ENCODE measurements around the gene MYO18A. TPM values are rescaled to one million over a fixed set of nuclear protein-coding genes. Genes with fewer than 3 reads are reported as not detected.

Gene MYO18A
- total and polyA plus RNA-seq, 2 of the 4 experiments (the other 2 are of a cell fraction), result 22.4 to 39.1 TPM

DNA sequence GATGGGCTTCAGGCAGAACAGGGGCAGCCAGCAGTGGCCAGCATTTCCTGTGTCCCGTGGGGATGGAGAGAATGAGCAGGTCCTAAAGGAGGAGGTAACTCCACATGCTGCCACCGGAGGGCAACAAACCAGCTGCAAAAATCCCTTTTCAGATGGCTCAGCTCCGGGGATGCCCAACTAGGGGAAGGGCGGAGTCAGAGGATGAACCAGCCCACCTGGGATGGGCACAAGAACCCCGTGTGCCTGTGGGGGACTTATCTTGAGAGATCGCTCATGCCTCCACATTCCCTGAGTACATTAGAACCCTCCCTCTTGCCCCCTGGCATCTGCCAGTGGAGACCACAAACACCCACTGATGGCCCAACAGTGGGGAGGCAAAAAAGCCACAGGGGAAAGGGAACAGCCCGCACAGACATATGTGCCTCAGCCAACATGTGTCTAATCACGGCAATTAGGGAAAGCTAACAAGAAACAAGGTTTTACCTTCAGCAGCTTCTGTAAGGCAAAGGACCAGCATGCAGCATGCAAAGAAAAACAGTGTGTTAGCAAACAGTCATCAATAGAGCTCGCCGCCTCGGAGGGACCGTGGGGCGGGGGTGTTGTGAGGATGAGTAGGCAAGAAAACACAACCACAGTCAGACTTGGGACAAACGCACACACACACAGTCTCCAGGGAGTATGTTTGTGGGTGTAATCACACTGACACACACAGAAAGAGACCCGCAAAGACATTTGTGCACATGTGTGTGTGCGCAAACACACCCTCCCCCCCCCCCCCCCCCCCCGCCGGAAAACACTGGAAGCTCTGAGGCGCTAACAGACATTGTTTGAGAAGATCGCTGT is 64.0 kb downstream of the MYO18A start:
- H2BK15ac ChIP-seq (ENCODE audit: low read depth, low read length), result no peak overlapping the region
- no peak overlapping the region for H2AK9ac ChIP-seq (replicated peaks; ENCODE audit: low read depth, low read length, poor library complexity)
- H3K9me1 ChIP-seq (ENCODE audit: insufficient read depth, low read length), result 0 out of 2 replicates have a peak, but pooled peaks cover 7% of the 10 kb centered on the region
- H3K79me1 ChIP-seq (ENCODE audit: low read depth in 1 of 2, low read length in 2 of 2), result peaks cover 0 to 10% of the 10 kb centered on the region in 2 experiments; a peak in 1 of 4 replicates
- H3K18ac ChIP-seq (ENCODE audit: low read depth, low read length), result no peak overlapping the region
- in situ Hi-C loops (cut with MboI; ENCODE audit: low sequenced_read_pairs) (no loop called here), dilution Hi-C loops (cut with HindIII; ENCODE audit: low sequenced_read_pairs, unreplicated experiment) (no loop called here), intact Hi-C loops (cut with micrococcal nuclease) (loop anchor here (2.0 kb wide), 1 partner anchor 387 kb away; the partner anchor contains the start of gene NEK8)
- no peaks in the 10 kb centered on the region for H3K9me3 ChIP-seq (ENCODE audit: control insufficient read depth, insufficient read depth, low read length)
- WGBS, 2 experiments (ENCODE audit: extremely low coverage in 2 of 2, insufficient read length in 1 of 2), result 38% methylated on average over 3 of the region's 20 CpGs; no CpG with 5 or more reads in 1 of the 2 experiments
- 0 out of 2 replicates have a peak overlapping the region, but pooled peaks have one; percentile 53 for H2AK5ac ChIP-seq (ENCODE audit: low read depth, low read length)
- TF ChIP-seq RFX5 (IDR thresholded peaks at IDR 0.05; ENCODE audit: low read depth, low read length) (no peak), RAD21 (IDR thresholded peaks at IDR 0.05; ENCODE audit: low read length) (peak; percentile 44), BHLHE40 (IDR thresholded peaks at IDR 0.05; ENCODE audit: low read depth, low read length) (no peak), MXI1 (IDR thresholded peaks at IDR 0.05; ENCODE audit: borderline replicate concordance, low read depth, low read length) (no peak), SMC3 (IDR thresholded peaks at IDR 0.05; ENCODE audit: low read depth, low read length) (peak; percentile 30; the same call in 1 of the 2 replicates), MAFK (IDR thresholded peaks at IDR 0.05; ENCODE audit: low read depth, low read length) (no peak), MAZ (IDR thresholded peaks at IDR 0.05; ENCODE audit: borderline replicate concordance, low read depth, low read length) (no peak), CHD1 (IDR thresholded peaks at IDR 0.05; ENCODE audit: low read depth, low read length) (no peak), FOS (IDR thresholded peaks at IDR 0.05; ENCODE audit: low read depth, low read length) (no peak), POLR2A (IDR thresholded peaks at IDR 0.05; ENCODE audit: low read depth, low read length) (no peak), NFE2L2 (IDR thresholded peaks at IDR 0.05; ENCODE audit: low read depth, low read length) (no peak), CEBPB (IDR thresholded peaks at IDR 0.05; ENCODE audit: low read depth, low read length) (no peak), RCOR1 (IDR thresholded peaks at IDR 0.05; ENCODE audit: insufficient replicate concordance, low read length) (no peak)
- TF ChIP-seq, protein P1, sequence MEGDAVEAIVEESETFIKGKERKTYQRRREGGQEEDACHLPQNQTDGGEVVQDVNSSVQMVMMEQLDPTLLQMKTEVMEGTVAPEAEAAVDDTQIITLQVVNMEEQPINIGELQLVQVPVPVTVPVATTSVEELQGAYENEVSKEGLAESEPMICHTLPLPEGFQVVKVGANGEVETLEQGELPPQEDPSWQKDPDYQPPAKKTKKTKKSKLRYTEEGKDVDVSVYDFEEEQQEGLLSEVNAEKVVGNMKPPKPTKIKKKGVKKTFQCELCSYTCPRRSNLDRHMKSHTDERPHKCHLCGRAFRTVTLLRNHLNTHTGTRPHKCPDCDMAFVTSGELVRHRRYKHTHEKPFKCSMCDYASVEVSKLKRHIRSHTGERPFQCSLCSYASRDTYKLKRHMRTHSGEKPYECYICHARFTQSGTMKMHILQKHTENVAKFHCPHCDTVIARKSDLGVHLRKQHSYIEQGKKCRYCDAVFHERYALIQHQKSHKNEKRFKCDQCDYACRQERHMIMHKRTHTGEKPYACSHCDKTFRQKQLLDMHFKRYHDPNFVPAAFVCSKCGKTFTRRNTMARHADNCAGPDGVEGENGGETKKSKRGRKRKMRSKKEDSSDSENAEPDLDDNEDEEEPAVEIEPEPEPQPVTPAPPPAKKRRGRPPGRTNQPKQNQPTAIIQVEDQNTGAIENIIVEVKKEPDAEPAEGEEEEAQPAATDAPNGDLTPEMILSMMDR (conservative IDR thresholded peaks at IDR 0.05; ENCODE audit: low read depth, low read length), result peak; percentile 51
- TF ChIP-seq, protein P2, sequence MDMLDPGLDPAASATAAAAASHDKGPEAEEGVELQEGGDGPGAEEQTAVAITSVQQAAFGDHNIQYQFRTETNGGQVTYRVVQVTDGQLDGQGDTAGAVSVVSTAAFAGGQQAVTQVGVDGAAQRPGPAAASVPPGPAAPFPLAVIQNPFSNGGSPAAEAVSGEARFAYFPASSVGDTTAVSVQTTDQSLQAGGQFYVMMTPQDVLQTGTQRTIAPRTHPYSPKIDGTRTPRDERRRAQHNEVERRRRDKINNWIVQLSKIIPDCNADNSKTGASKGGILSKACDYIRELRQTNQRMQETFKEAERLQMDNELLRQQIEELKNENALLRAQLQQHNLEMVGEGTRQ (IDR thresholded peaks at IDR 0.05; ENCODE audit: low read depth, low read length), result no peak
- H2BK20ac ChIP-seq (ENCODE audit: low read depth, low read length), result no peak overlapping the region
- H3K27ac ChIP-seq (ENCODE audit: insufficient read depth, low read length), result no peak overlapping the region
- ATAC-seq (ENCODE audit: low read depth), result peak; percentile 67
- H2BK120ac ChIP-seq (ENCODE audit: low read depth, low read length), result no peak overlapping the region
- H3K4me3 ChIP-seq (ENCODE audit: insufficient read depth, low read depth, low read length), result no peak overlapping the region
- POLR2A ChIA-PET (ENCODE audit: unreplicated experiment), result interaction anchor here (0.7 kb wide), 1 partner anchor 199 kb away, joined by 5 read pairs; no protein-coding TSS in a partner anchor
- BruUV-seq (replicated peaks), result no TSS peak
- no peak overlapping the region for H4K8ac ChIP-seq (ENCODE audit: low read depth in 2 of 2, low read length in 2 of 2)
- no peak overlapping the region for H4K5ac ChIP-seq (ENCODE audit: low read depth, low read length)
- H3K4me2 ChIP-seq (ENCODE audit: low read depth, low read length), result no peak overlapping the region
- no peak overlapping the region for H2AFZ ChIP-seq (replicated peaks; ENCODE audit: low read length, poor library complexity)
- peaks cover 31% of the 10 kb centered on the region for H3K36me3 ChIP-seq (ENCODE audit: control insufficient read depth, insufficient read depth, low read length)
- peaks cover 27% of the 10 kb centered on the region for H4K20me1 ChIP-seq (ENCODE audit: insufficient read depth, low read length)
- no peak overlapping the region for H3K23ac ChIP-seq (ENCODE audit: low read depth, low read length)
- H3K27me3 ChIP-seq (ENCODE audit: control insufficient read depth, insufficient read depth, low read length), result no peaks in the 10 kb centered on the region
- H3K14ac ChIP-seq (replicated peaks; ENCODE audit: low read depth, low read length), result no peak overlapping the region
- DNase-seq, result peak; percentile 55
- H3K4me1 ChIP-seq (ENCODE audit: control insufficient read depth, insufficient read depth, low read length), result no peaks in the 10 kb centered on the region
- no peak overlapping the region for H3K9ac ChIP-seq (ENCODE audit: low read depth, low read length)
- 0 out of 2 replicates have a peak overlapping the region, but pooled peaks have one; percentile 1 for H3K4ac ChIP-seq (ENCODE audit: low read depth, low read length)
- CTCF ChIA-PET, result interaction anchor here (0.6 to 3.1 kb wide), 18 partner anchors 8 to 711 kb away, joined by 3 to 42 read pairs (median 4); partner anchors contain the start of gene TLCD1
- no peak overlapping the region for H2BK5ac ChIP-seq (ENCODE audit: low read depth, low read length, poor library complexity, severe bottlenecking)
- H3K56ac ChIP-seq (ENCODE audit: extremely low read depth, insufficient read depth, low read length), result no peak overlapping the region
- no peak overlapping the region for H4K91ac ChIP-seq (ENCODE audit: insufficient read depth, low read depth, low read length)

Measured in IMR-90 (cell line).